ENCODE results near the gene STK10.

DNA sequence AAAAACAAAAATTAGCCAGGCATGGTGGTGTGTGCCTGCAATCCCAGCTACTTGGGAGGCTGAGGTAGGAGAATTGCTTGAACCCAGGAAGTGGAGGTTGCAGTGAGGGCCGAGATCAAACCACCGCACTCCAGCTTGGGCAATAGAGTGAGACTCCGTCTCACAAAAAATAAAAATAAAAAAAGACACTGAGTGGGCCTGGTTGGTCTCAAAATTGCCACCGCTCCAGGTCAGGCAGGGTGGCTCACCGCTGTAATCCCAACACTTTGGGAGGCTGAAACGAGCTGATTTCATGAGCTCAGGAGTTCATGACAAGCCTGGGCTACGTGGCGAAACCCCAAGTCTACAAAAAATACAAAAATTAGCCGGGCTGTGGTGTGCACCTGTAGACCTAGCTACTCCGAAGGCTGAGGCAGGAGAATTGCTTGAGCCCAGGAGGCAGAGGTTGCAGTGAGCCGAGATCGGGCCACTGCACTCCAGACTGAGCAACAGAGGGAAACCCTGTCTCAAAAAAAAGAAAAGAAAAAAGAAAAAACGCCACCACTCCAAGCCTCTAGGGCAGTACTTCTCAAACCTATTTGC lies 1.8 kb downstream of the STK10 start:
- no peak for TF ChIP-seq POLR2A (IDR thresholded peaks at IDR 0.05)
- TF ChIP-seq, protein P1, sequence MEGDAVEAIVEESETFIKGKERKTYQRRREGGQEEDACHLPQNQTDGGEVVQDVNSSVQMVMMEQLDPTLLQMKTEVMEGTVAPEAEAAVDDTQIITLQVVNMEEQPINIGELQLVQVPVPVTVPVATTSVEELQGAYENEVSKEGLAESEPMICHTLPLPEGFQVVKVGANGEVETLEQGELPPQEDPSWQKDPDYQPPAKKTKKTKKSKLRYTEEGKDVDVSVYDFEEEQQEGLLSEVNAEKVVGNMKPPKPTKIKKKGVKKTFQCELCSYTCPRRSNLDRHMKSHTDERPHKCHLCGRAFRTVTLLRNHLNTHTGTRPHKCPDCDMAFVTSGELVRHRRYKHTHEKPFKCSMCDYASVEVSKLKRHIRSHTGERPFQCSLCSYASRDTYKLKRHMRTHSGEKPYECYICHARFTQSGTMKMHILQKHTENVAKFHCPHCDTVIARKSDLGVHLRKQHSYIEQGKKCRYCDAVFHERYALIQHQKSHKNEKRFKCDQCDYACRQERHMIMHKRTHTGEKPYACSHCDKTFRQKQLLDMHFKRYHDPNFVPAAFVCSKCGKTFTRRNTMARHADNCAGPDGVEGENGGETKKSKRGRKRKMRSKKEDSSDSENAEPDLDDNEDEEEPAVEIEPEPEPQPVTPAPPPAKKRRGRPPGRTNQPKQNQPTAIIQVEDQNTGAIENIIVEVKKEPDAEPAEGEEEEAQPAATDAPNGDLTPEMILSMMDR (IDR thresholded peaks at IDR 0.05), result no peak

Data from body of pancreas (tissue), 4 donors.